Occipital lobe (tissue), 3 donors: ENCODE data around the gene KANSL1. TPM values are rescaled to one million over a fixed set of nuclear protein-coding genes. Genes with fewer than 3 reads are reported as not detected.

Source experiments
- DNase-seq: peaks from one replicate; lab custom pipeline; 2025; lab: John Stamatoyannopoulos, UW
- small RNA-seq: library from RNA; depleted of rRNA; stranded (forward); fragments of <200 nt; gene quantifications from one replicate; pipeline ENCODE3, GENCODE V24; 2014
- total RNA-seq: library from RNA; depleted of rRNA; stranded (reverse); fragments of >200 nt; gene quantifications from one replicate; pipeline ENCODE4 v1.2.3, GENCODE V29; 2014

Gene KANSL1
- total RNA-seq, 1 donor from 2014 or later = 116 TPM

GRCh38 chr17:45983614-45984310 lies 209.5 kb downstream of the KANSL1 start:
- DNase-seq = no peak

DNA sequence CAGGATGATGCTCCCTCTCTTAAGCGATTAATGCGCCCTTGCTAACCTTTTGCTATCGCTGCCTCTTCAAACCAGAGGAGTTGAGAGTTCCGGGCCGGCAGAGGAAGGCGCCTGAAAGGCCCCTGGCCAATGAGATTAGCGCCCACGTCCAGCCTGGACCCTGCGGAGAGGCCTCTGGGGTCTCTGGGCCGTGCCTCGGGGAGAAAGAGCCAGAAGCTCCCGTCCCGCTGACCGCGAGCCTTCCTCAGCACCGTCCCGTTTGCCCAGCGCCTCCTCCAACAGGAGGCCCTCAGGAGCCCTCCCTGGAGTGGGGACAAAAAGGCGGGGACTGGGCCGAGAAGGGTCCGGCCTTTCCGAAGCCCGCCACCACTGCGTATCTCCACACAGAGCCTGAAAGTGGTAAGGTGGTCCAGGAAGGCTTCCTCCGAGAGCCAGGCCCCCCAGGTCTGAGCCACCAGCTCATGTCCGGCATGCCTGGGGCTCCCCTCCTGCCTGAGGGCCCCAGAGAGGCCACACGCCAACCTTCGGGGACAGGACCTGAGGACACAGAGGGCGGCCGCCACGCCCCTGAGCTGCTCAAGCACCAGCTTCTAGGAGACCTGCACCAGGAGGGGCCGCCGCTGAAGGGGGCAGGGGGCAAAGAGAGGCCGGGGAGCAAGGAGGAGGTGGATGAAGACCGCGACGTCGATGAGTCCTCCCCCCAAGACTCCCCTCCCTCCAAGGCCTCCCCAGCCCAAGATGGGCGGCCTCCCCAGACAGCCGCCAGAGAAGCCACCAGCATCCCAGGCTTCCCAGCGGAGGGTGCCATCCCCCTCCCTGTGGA lies 210.2 kb downstream of the KANSL1 start:
- no peak for DNase-seq

- DNase-seq = no peak
Measured at GRCh38 chr17:45981306-45981705, 211.9 kb downstream of the KANSL1 start.

DNA sequence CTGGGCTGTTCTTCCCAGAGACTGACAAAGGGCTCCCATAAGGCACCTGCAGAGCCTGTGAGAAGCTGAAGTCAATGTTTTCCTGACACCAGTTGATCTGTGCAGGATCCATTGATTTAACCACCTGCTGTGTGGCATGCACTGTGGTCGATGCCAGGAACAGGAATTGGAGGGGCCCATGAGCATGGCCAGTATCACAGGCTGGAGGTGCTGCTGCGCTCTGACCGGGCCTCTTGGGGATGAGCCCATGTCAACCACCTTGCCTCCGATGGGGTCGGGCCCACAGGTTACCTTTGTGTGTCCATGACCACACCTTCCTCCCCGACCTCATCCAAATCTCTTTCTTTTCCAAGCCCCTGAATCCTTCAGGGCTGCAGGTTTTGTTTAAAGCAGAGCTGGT lies 212.4 kb downstream of the KANSL1 start:
- no peak for DNase-seq

Small RNAs within 50 kb of the gene (small RNA-seq; reads per million reads assigned to genes)
- gene RF00019 = not detected

Other genes starting within 250 kb of the KANSL1 start
- 3.9 TPM for gene STH, start 194.2 kb downstream of the KANSL1 start, total RNA-seq
- 3.9 TPM for gene LRRC37A, start 101.7 kb upstream of the KANSL1 start, total RNA-seq
- gene ARL17B, start 168.3 kb upstream of the KANSL1 start, total RNA-seq = 15.3 TPM